ENCODE data around the gene CSNK1G1.

DNA sequence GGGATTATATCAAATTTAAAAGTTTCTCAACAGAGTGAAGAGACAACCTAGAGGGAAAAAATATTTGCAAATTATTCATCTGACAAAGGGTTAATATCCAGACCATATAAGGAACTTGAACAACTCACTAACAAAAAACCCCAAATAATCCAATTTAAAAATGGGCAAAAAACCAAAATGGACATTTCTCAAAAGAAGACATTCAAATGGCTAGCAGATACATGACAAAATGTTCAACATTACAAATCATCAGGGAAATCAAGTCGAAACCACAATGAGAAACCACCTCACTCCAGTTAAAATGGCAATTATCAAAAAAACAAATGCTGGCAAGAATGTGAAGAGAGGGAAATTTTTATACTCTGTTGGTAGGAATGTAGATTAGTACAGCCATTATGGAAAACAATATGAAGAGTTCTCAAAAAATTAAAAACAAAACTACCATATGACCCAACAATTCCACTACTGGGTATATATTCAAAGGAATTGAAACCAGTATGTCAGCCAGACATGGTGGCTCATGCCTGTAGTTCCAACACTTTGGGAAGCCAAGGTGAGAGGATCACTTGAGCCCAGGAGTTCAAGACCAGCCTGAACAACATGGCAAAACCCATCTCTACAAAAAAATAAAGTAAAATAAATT lies 88.5 kb downstream of the CSNK1G1 start:
- no peak for TF ChIP-seq GATA2 (IDR thresholded peaks at IDR 0.05; ENCODE audit: low read depth, low read length)
- TF ChIP-seq GATA3 (IDR thresholded peaks at IDR 0.05; ENCODE audit: low read depth, low read length): no peak

All from SH-SY5Y (cell line).